Measurements from ENCODE around the gene B9D2. TPM values are rescaled to one million over a fixed set of nuclear protein-coding genes. Genes with fewer than 3 reads are reported as not detected.

B9D2 gene
- 1 to 10 TPM; 1.6 to 4.8 (median 3.1) TPM for total RNA-seq

- no peak for TF ChIP-seq CTCF (IDR thresholded peaks at IDR 0.05; ENCODE audit: low read depth)
Measured at GRCh38 chr19:41363753-41364523, at the start of gene B9D2. TSS of gene B9D2 (minus strand) at chr19:41364149. CDS start at chr19:41363519, 630 bp downstream.

GRCh38 chr19:41412953-41413352 lies 49.0 kb upstream of the B9D2 start:
- TF ChIP-seq CTCF (IDR thresholded peaks at IDR 0.05; ENCODE audit: low read depth), result no peak

GRCh38 chr19:41411968-41412265 lies 48.0 kb upstream of the B9D2 start:
- TF ChIP-seq CTCF (IDR thresholded peaks at IDR 0.05; ENCODE audit: low read depth), result no peak

GRCh38 chr19:41411100-41411967 lies 47.4 kb upstream of the B9D2 start:
- no peak for TF ChIP-seq CTCF (IDR thresholded peaks at IDR 0.05; ENCODE audit: low read depth)

- TF ChIP-seq CTCF (IDR thresholded peaks at IDR 0.05; ENCODE audit: low read depth), result no peak
Measured at GRCh38 chr19:41410336-41411054, 46.5 kb upstream of the B9D2 start.

- TF ChIP-seq CTCF (IDR thresholded peaks at IDR 0.05; ENCODE audit: low read depth), result no peak
Measured at GRCh38 chr19:41409288-41409687, 45.3 kb upstream of the B9D2 start.

GRCh38 chr19:41408256-41408655 lies 44.3 kb upstream of the B9D2 start:
- no peak for TF ChIP-seq CTCF (IDR thresholded peaks at IDR 0.05; ENCODE audit: low read depth)

Data from subcutaneous adipose tissue (tissue), 4 donors.